H9 (cell line): ENCODE measurements around the gene CCDC57. TPM values are rescaled to one million over a fixed set of nuclear protein-coding genes. Genes with fewer than 3 reads are reported as not detected.

Experiments
- DNase-seq: peaks from one replicate; pipeline ENCODE4 v3.0.0-alpha.2; 2017
- H2AFZ ChIP-seq: one replicate; pipeline ENCODE4 v1.6.1; 2013; ENCODE audit warnings: mild to moderate bottlenecking, low read length, control low read depth, moderate library complexity
- H2AK5ac ChIP-seq: 2 replicates; pipeline ENCODE4 v1.6.1; 2013; ENCODE audit warnings: low read length, control low read depth, mixed read lengths; ENCODE audit not compliant: insufficient read length
- H2BK120ac ChIP-seq: one replicate; pipeline ENCODE4 v1.6.1; 2013; ENCODE audit warnings: low read depth, mild to moderate bottlenecking, low read length, control low read depth, inconsistent platforms; ENCODE audit not compliant: poor library complexity, severe bottlenecking
- H2BK12ac ChIP-seq: 2 replicates; pipeline ENCODE4 v1.6.1; 2013; ENCODE audit warnings: low read length, control low read depth, mixed read lengths, low read depth; ENCODE audit not compliant: insufficient read length
- H2BK15ac ChIP-seq: 2 replicates; pipeline ENCODE4 v1.6.1; 2013; ENCODE audit warnings: low read depth, low read length, control low read depth
- H2BK20ac ChIP-seq: one replicate; pipeline ENCODE4 v1.6.1; 2013; ENCODE audit warnings: low read depth, mild to moderate bottlenecking, low read length, control low read depth, inconsistent platforms; ENCODE audit not compliant: poor library complexity, severe bottlenecking
- H2BK5ac ChIP-seq: 2 replicates; pipeline ENCODE4 v1.6.1; 2013; ENCODE audit warnings: low read length, control low read depth, mixed read lengths; ENCODE audit not compliant: insufficient read length
- H3K14ac ChIP-seq: 2 replicates; pipeline ENCODE4 v1.6.1; 2013; ENCODE audit warnings: low read length, control low read depth; ENCODE audit not compliant: insufficient read depth
- H3K18ac ChIP-seq: 2 replicates; pipeline ENCODE4 v1.6.1; 2013; ENCODE audit warnings: low read depth, mild to moderate bottlenecking, mixed read lengths, low read length, control low read depth; ENCODE audit not compliant: insufficient read length
- H3K23ac ChIP-seq: 2 replicates; pipeline ENCODE4 v1.6.1; 2013; ENCODE audit warnings: low read length, control low read depth, mixed read lengths, low read depth; ENCODE audit not compliant: insufficient read length
- H3K23me2 ChIP-seq: 2 replicates; pipeline ENCODE4 v1.6.1; 2013; ENCODE audit warnings: low read depth, mild to moderate bottlenecking, mixed read lengths, low read length, control low read depth; ENCODE audit not compliant: insufficient read length, poor library complexity, severe bottlenecking
- H3K27ac ChIP-seq: 2 replicates; pipeline ENCODE4 v1.5.1; 2013; ENCODE audit warnings: low read length, control low read depth, mixed read lengths, low read depth; ENCODE audit not compliant: insufficient read length
- H3K27me3 ChIP-seq: 2 replicates; pipeline ENCODE4 v1.6.1; 2013; ENCODE audit warnings: low read length, control low read depth, inconsistent platforms; ENCODE audit not compliant: insufficient read depth
- H3K4ac ChIP-seq: 2 replicates; pipeline ENCODE4 v1.6.1; 2013; ENCODE audit warnings: low read depth, mild to moderate bottlenecking, control low read depth, inconsistent platforms, low read length, moderate library complexity
- H3K4me1 ChIP-seq: 2 replicates; pipeline ENCODE4 v1.6.1; 2013; ENCODE audit warnings: low read length, control low read depth, inconsistent platforms; ENCODE audit not compliant: insufficient read depth
- H3K4me2 ChIP-seq: 2 replicates; pipeline ENCODE4 v1.6.1; 2013; ENCODE audit warnings: low read length, control low read depth, mixed read lengths; ENCODE audit not compliant: insufficient read length, insufficient read depth
- H3K56ac ChIP-seq: 2 replicates; pipeline ENCODE4 v1.6.1; 2013; ENCODE audit warnings: low read depth, mild to moderate bottlenecking, mixed read lengths, low read length, control low read depth; ENCODE audit not compliant: insufficient read length
- H3K79me1 ChIP-seq: 2 replicates; pipeline ENCODE4 v1.6.1; 2013; ENCODE audit warnings: low read depth, mild to moderate bottlenecking, moderate library complexity, low read length, control low read depth, inconsistent platforms; ENCODE audit not compliant: insufficient read depth, poor library complexity, severe bottlenecking
- H3K79me2 ChIP-seq: 2 replicates; pipeline ENCODE4 v1.6.1; 2013; ENCODE audit warnings: low read length, control low read depth, inconsistent platforms; ENCODE audit not compliant: insufficient read depth
- H3K9ac ChIP-seq: 2 replicates; pipeline ENCODE4 v1.6.1; 2013; ENCODE audit warnings: low read length, control low read depth, mixed read lengths; ENCODE audit not compliant: insufficient read length; ENCODE audit errors: extremely low read depth
- H3K9me3 ChIP-seq: one replicate; pipeline ENCODE4 v1.6.1; 2013; ENCODE audit warnings: low read depth, low read length, inconsistent platforms; ENCODE audit not compliant: control insufficient read depth
- H3T11ph ChIP-seq: one replicate; pipeline ENCODE4 v1.6.1; 2013; ENCODE audit warnings: mild to moderate bottlenecking, low read length, control low read depth, inconsistent platforms
- H4K20me1 ChIP-seq: one replicate; pipeline ENCODE4 v1.6.1; 2013; ENCODE audit not compliant: control insufficient read depth, insufficient read length, insufficient read depth
- H4K5ac ChIP-seq: 2 replicates; pipeline ENCODE4 v1.6.1; 2013; ENCODE audit warnings: low read depth, mild to moderate bottlenecking, mixed read lengths, low read length, control low read depth; ENCODE audit not compliant: insufficient read length
- H4K8ac ChIP-seq: replicated peaks from 2 replicates; pipeline ENCODE4 v1.6.1; 2013; ENCODE audit warnings: low read length, control low read depth, mixed read lengths, low read depth; ENCODE audit not compliant: insufficient read length
- H4K91ac ChIP-seq: 2 replicates; pipeline ENCODE4 v1.6.1; 2013; ENCODE audit warnings: low read depth, mild to moderate bottlenecking, moderate library complexity, mixed read lengths, low read length, control low read depth; ENCODE audit not compliant: insufficient read length
- H3K27ac Mint-ChIP-seq, 3 experiments: 2 replicates in 2 of 3; 3 replicates in 1 of 3; pipeline ENCODE4 v1.8.0; 2020 to 2021; ENCODE audit warnings: mixed read lengths in 3 of 3, mild to moderate bottlenecking in 1 of 3, moderate library complexity in 1 of 3
- H3K27me3 Mint-ChIP-seq: 2 replicates; pipeline ENCODE4 v1.8.0; 2021; ENCODE audit warnings: low read depth, mild to moderate bottlenecking, moderate library complexity, mixed read lengths
- H3K36me3 Mint-ChIP-seq, 3 experiments: 2 replicates in 2 of 3; 3 replicates in 1 of 3; pipeline ENCODE4 v1.8.0; 2020 to 2021; ENCODE audit warnings: low read depth in 3 of 3, mixed read lengths in 3 of 3; ENCODE audit not compliant: insufficient read depth in 1 of 3
- H3K4me1 Mint-ChIP-seq, 2 experiments: 2 replicates each; pipeline ENCODE4 v1.8.0; 2020; ENCODE audit warnings: mixed read lengths in 2 of 2
- H3K4me3 Mint-ChIP-seq, 2 experiments: 2 replicates in 1 of 2; 3 replicates in 1 of 2; pipeline ENCODE4 v1.8.0; 2020 to 2021; ENCODE audit warnings: mild to moderate bottlenecking in 2 of 2, mixed read lengths in 2 of 2, moderate library complexity in 1 of 2
- H3K9me3 Mint-ChIP-seq, 2 experiments: 2 replicates in 1 of 2; 3 replicates in 1 of 2; pipeline ENCODE4 v1.8.0; 2020; ENCODE audit warnings: mild to moderate bottlenecking in 2 of 2, mixed read lengths in 2 of 2, moderate library complexity in 1 of 2
- CTCF ChIP-seq: fragments of 200-600 bp; sonication (generic); conservative IDR thresholded peaks from 3 replicates; pipeline ENCODE4 v1.8.0; 2021; ENCODE audit warnings: antibody characterized with exemption, mild to moderate bottlenecking
- WGBS: extraction: QIAGEN DNeasy Blood & Tissue Kit; methylation state at CpG from one replicate; pipeline ENCODE4 v1.1.7; 2013; ENCODE audit warnings: missing lambda C conversion rate, low lambda C conversion rate, mixed read lengths; ENCODE audit not compliant: insufficient read length; ENCODE audit errors: extremely low coverage; 5-methylcytosine and 5-hydroxymethylcytosine counted together
- long read RNA-seq: library from polyadenylated mRNA; unstranded; transcript quantifications from one replicate; pipeline ENCODE4 v2.0.0, GENCODE V29; 2020
- total RNA-seq: library from RNA; stranded (reverse); gene quantifications from 2 replicates; pipeline ENCODE4 v1.2.1, GENCODE V29; 2021

Gene CCDC57, protein sequence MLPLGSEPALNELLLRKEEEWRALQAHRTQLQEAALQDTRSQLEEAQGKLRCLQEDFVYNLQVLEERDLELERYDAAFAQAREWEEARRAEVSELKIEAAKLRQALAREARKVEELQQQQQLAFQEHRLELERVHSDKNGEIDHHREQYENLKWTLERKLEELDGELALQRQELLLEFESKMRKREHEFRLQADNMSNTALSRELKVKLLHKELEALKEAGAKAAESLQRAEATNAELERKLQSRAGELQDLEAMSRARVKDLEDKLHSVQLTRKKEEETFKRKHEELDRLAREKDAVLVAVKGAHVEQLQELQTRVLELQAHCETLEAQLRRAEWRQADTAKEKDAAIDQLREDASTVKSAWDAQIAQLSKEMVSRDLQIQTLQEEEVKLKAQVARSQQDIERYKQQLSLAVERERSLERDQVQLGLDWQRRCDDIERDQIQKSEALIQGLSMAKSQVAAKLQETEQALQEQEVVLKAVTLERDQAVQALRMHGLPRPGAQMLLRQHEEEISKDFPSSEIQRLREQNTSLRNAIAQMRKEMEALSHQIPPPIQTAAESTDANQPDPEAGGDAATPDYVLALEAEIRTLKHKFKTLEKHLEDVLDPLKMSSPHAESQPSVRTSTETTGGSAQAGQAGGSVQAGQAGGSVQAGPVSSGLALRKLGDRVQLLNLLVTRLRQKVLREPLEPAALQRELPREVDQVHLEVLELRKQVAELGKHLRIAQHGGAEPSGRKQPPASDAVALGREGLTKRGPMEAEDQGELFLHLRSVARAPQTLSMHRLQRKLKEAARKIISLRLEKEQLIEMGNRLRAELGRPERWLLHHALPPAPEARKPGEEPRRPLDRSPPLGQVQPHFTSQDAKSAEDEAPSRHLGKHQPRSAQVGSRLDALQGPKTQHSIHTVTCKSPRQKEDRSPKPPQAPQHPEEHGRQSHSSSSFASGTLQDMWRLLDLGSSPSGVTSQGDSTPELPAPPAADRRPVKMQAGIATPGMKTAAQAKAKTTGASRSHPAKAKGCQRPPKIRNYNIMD
- total RNA-seq = 11.0 and 14.6 TPM in 2 replicates
- long read RNA-seq, partial matches to known transcripts = 3 of 12 reads
- long read RNA-seq, other reads (novel, unspliced or antisense) = 9 of 12 reads

DNA sequence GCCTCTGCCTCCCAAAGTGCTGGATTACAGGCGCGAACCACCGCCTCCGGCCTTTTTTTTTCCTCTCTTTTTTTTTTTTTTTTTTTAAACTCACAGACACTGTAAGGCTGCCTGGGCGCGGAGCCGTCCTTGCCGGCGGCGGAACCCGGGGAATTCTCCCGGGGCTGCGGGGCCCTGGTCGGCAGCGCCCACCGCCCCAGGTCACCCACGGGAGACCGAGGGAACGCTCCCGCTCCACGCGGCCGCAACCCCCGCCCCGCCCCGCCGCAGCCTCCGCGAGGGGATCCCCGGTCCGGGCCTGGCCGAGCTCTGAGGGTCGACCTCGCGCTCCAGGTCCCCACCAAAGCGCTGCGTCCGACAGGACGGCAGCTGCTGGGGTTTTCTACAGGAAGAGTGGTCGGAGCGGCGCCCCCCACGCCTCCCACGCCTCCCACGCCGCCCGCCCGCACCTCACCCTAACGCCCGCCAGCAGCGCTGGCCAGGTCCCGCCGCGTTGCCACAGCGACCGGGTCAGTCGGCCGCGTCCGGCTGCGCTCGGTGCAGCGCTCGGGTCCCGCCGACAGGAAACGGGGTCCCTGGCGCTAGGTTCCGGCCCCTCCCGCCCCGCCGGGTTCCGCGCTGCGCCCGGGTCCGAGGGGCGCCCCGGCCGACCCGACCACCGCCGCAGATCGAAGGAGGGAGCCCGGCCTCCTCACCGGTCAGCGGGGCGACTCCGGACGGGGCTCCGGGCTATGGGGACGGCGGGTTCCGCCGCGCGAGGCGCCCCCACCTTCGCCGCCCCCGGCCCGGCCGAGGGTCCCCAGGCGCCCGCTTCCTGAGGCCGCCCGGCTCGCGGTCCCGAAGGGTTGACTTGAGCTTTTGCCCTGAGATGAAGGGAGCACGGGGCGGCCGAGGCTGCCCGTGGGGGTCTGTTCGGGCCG lies at the start of gene CCDC57:
TSS of gene CCDC57 (minus strand) at position 512 of the 920 bp plus-strand sequence. CDS start 10,898 bp downstream, outside the sequence.
- Histone ChIP-seq H3K27me3 (peaks cover 4% of the 10 kb centered on the region), H4K91ac (no peak within 1 kb of the TSS), H3K18ac (no peak within 1 kb of the TSS), H3K9me3 (no peaks in the 10 kb centered on the region), H3K79me1 (no peaks in the 10 kb centered on the region), H3K4me2 (peak within 1 kb of the TSS; percentile 40), H3K9ac (no peak within 1 kb of the TSS), H3K27ac (no peak within 1 kb of the TSS), H3K14ac (no peak within 1 kb of the TSS), H2AFZ (no peak within 1 kb of the TSS), H3K4ac (no peak within 1 kb of the TSS), H3K23me2 (peaks cover 7% of the 10 kb centered on the region), H4K5ac (no peak within 1 kb of the TSS), H4K8ac (no peak within 1 kb of the TSS), H2BK120ac (no peak within 1 kb of the TSS), H4K20me1 (no peaks in the 10 kb centered on the region), H3K4me1 (no peaks in the 10 kb centered on the region), H3K79me2 (no peaks in the 10 kb centered on the region), H2AK5ac (no peak within 1 kb of the TSS), H2BK15ac (no peak within 1 kb of the TSS), H3T11ph (no peak within 1 kb of the TSS), H2BK12ac (no peak within 1 kb of the TSS), H3K23ac (no peak within 1 kb of the TSS), H2BK5ac (no peak within 1 kb of the TSS), H2BK20ac (no peak within 1 kb of the TSS), H3K56ac (no peak within 1 kb of the TSS)
- H3K27ac Mint-ChIP-seq = no peak within 1 kb of the TSS
- H3K9me3 Mint-ChIP-seq = no peaks in the 10 kb centered on the region; a peak in 1 of 5 replicates
- peak; percentile 82 for DNase-seq
- no peak for TF ChIP-seq CTCF
- WGBS = no CpG with 5 or more reads among the region's 116 CpGs
- peak within 1 kb of the TSS; percentile 63 to 85 for H3K4me3 Mint-ChIP-seq
- H3K36me3 Mint-ChIP-seq = no peaks in the 10 kb centered on the region; a peak in 1 of 7 replicates
- peaks cover 3 to 5% of the 10 kb centered on the region in 2 experiments for H3K4me1 Mint-ChIP-seq
- peaks cover 34% of the 10 kb centered on the region for H3K27me3 Mint-ChIP-seq
